ENCODE results near the gene JARID2. TPM values are rescaled to one million over a fixed set of nuclear protein-coding genes. Genes with fewer than 3 reads are reported as not detected.

Gene JARID2
- total RNA-seq, 2 experiments from 2014 or later: 19.0 to 19.5 TPM

DNA sequence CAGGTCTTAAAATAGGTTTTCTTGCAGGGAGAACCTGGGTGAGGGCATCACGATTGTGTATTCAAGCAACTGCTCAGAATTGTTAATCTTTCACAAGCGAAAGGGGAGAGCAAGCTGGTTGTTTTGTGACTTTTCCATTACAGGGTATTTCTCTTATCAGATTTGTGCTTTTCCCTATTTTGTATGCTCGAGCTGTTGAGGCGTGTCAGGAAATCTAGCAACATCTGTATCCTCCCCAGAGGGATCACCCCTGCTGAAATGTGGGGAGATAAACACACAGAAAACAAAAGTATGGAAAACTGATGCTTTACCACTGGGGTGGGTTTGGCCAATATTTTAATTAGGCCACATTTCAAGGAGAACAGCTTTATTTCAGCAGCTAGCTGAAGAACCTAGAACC, 230.0 kb downstream of the JARID2 start:
- no peak overlapping the region for H3K4me3 ChIP-seq (ENCODE audit: low read depth, low read length, poor library complexity, severe bottlenecking)
- H2AFZ ChIP-seq (ENCODE audit: low read length): no peak overlapping the region
- no peak for DNase-seq (ENCODE audit: low spot score)
- H3K9me2 ChIP-seq (ENCODE audit: insufficient read depth, low read length): no peaks in the 10 kb centered on the region
- ChIA-PET CTCF (ENCODE audit: unreplicated experiment) (no interaction called here), POLR2A (interaction anchor here (0.6 to 1.0 kb wide), 3 partner anchors 9 to 471 kb away, joined by 3 to 5 read pairs (median 4); no protein-coding TSS in a partner anchor)
- H4K20me1 ChIP-seq (ENCODE audit: insufficient read depth, low read length): no peaks in the 10 kb centered on the region
- 0 out of 2 replicates have a peak, but pooled peaks cover 6% of the 10 kb centered on the region for H3K36me3 ChIP-seq (ENCODE audit: insufficient read depth, low read length)
- no peak for TF ChIP-seq EZH2phosphoT487 (IDR thresholded peaks at IDR 0.05; ENCODE audit: borderline replicate concordance, low read depth, low read length)
- no peak for TF ChIP-seq CTCF (conservative IDR thresholded peaks at IDR 0.05; ENCODE audit: low read length)
- no peak overlapping the region for H3K4me2 ChIP-seq (ENCODE audit: low read length)
- intact Hi-C loops (cut with micrococcal nuclease; ENCODE audit: unreplicated experiment): no loop called here
- no peak overlapping the region for H3K27ac ChIP-seq (ENCODE audit: low read depth, low read length, poor library complexity, severe bottlenecking)
- no peaks in the 10 kb centered on the region for H3K79me2 ChIP-seq (ENCODE audit: insufficient read depth, low read depth, low read length)
- H3K4me1 ChIP-seq (ENCODE audit: insufficient read depth, low read length, poor library complexity, severe bottlenecking): peaks cover 8% of the 10 kb centered on the region
- no peaks in the 10 kb centered on the region for H3K9me3 ChIP-seq (ENCODE audit: low read length)
- BruUV-seq (replicated peaks): no TSS peak

DNA sequence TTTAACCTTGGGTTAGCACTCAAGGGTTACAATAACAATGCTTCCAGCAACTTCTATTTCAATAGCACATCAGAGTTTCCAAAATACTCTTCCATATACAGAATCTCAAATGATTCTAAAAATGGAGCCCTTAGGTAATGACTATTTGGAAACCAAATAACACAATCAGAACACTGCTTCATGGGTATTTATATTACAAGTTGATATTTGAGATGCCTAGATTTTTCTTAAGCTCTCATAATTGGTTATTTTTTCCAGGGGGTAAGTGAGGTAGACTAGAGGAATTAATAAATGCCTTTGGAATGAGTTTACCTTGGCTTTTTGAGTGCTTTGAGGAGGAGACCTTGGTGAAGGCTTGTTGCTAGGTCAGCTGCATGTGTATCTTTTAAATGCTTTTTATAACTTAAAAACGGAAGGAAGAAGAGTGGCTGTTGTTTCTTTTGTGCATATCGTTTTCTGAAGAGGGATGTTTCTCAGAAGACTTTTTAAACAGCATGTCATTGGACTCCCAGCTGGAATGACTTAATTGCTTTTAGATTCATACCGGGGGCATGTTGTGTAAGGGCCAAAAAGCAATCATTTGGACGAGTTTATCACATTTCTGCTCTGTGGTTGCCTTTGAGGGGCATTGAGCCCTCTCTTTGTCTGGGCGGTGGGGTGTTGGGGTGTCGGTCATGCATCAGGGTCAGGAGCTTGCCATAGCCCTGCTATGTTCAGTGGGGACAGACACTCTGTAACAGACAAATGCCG, 230.9 kb downstream of the JARID2 start:
- peaks cover 8% of the 10 kb centered on the region for H3K4me1 ChIP-seq (ENCODE audit: insufficient read depth, low read length, poor library complexity, severe bottlenecking)
- H3K9me2 ChIP-seq (ENCODE audit: insufficient read depth, low read length): no peaks in the 10 kb centered on the region
- H2AFZ ChIP-seq (ENCODE audit: low read length): no peak overlapping the region
- no peak overlapping the region for H3K4me2 ChIP-seq (ENCODE audit: low read length)
- no peaks in the 10 kb centered on the region for H4K20me1 ChIP-seq (ENCODE audit: insufficient read depth, low read length)
- no peak overlapping the region for H3K4me3 ChIP-seq (ENCODE audit: low read depth, low read length, poor library complexity, severe bottlenecking)
- BruUV-seq (replicated peaks): no TSS peak
- POLR2A ChIA-PET: interaction anchor here (0.5 to 0.6 kb wide), 3 partner anchors 89 to 1309 kb away, joined by 3 to 4 read pairs (median 4); no protein-coding TSS in a partner anchor
- H3K79me2 ChIP-seq (ENCODE audit: insufficient read depth, low read depth, low read length): no peaks in the 10 kb centered on the region
- intact Hi-C loops (cut with micrococcal nuclease; ENCODE audit: unreplicated experiment): no loop called here
- no peak overlapping the region for H3K27ac ChIP-seq (ENCODE audit: low read depth, low read length, poor library complexity, severe bottlenecking)
- DNase-seq (ENCODE audit: low spot score): no peak
- no peak for TF ChIP-seq CTCF (conservative IDR thresholded peaks at IDR 0.05; ENCODE audit: low read length)
- TF ChIP-seq EZH2phosphoT487 (IDR thresholded peaks at IDR 0.05; ENCODE audit: borderline replicate concordance, low read depth, low read length): no peak
- CTCF ChIA-PET (ENCODE audit: unreplicated experiment): no interaction called here
- H3K36me3 ChIP-seq (ENCODE audit: insufficient read depth, low read length): 0 out of 2 replicates have a peak, but pooled peaks cover 6% of the 10 kb centered on the region
- H3K9me3 ChIP-seq (ENCODE audit: low read length): no peaks in the 10 kb centered on the region

GRCh38 chr6:15477746-15478145, 231.9 kb downstream of the JARID2 start:
- H3K9me3 ChIP-seq (ENCODE audit: low read length): no peaks in the 10 kb centered on the region
- POLR2A ChIA-PET: no interaction called here
- no TSS peak for BruUV-seq (replicated peaks)
- H3K79me2 ChIP-seq (ENCODE audit: insufficient read depth, low read depth, low read length): no peaks in the 10 kb centered on the region
- H4K20me1 ChIP-seq (ENCODE audit: insufficient read depth, low read length): no peaks in the 10 kb centered on the region
- intact Hi-C loops (cut with micrococcal nuclease; ENCODE audit: unreplicated experiment): no loop called here
- CTCF ChIA-PET (ENCODE audit: unreplicated experiment): no interaction called here
- H3K4me2 ChIP-seq (ENCODE audit: low read length): no peak overlapping the region
- no peak overlapping the region for H3K4me3 ChIP-seq (ENCODE audit: low read depth, low read length, poor library complexity, severe bottlenecking)
- TF ChIP-seq EZH2phosphoT487 (IDR thresholded peaks at IDR 0.05; ENCODE audit: borderline replicate concordance, low read depth, low read length) (no peak), CTCF (conservative IDR thresholded peaks at IDR 0.05; ENCODE audit: low read length) (no peak)
- H3K36me3 ChIP-seq (ENCODE audit: insufficient read depth, low read length): 0 out of 2 replicates have a peak, but pooled peaks cover 6% of the 10 kb centered on the region
- no peak overlapping the region for H2AFZ ChIP-seq (ENCODE audit: low read length)
- no peak for DNase-seq (ENCODE audit: low spot score)
- H3K4me1 ChIP-seq (ENCODE audit: insufficient read depth, low read length, poor library complexity, severe bottlenecking): peaks cover 8% of the 10 kb centered on the region
- no peaks in the 10 kb centered on the region for H3K9me2 ChIP-seq (ENCODE audit: insufficient read depth, low read length)
- H3K27ac ChIP-seq (ENCODE audit: low read depth, low read length, poor library complexity, severe bottlenecking): no peak overlapping the region
